Measurements from ENCODE around the gene IQCH. TPM values are rescaled to one million over a fixed set of nuclear protein-coding genes. Genes with fewer than 3 reads are reported as not detected.
A peak's percentile ranks its signal among the peaks of the same experiment; 100 is the strongest.

The IQCH gene
- total and polyA plus RNA-seq, 7 donors = 0.36 to 3.8 (median 1.4) TPM

DNA sequence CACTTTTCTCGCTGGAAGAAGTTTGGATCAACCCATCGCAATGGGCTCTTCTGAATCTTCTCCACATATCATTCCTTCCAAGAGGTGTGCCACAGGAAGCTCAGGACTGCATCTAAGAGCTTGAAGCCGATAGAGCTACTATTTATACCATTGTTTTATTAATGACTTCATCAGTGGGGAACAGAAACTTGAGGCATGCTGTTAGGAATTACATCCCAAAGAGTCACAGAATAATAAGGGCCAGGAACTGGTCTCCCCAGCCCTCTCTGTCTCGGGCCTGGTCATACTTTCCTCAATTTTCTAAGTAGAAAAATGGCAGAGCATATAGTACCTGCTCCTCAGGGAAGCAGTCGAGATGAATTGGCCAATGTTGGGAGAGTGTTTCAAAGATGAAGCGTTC, 249.5 kb downstream of the IQCH start:
- H3K27me3 ChIP-seq = no peaks in the 10 kb centered on the region
- intact Hi-C loops (cut with DNase I) = no loop called here
- 95 to 96% methylated on average over 6 of the region's 6 CpGs for WGBS, 2 donors

DNA sequence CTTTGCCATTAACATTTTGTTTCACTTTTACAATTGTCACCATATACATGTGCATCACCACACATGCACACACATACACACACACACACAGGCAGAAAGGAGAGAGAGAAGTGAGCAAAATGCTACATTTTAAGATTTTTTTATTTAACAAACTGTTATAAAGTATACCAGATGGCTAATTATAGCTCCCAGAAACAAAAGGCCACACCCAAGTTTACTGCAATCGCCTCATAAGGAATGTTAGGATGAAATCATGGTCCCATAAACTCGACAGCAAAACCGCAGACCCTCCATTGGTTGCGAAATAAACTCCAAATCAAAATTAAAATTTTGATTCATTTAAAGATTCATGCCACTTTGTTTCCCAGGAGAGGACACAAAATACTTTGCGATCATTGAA, 250.2 kb downstream of the IQCH start:
- TF ChIP-seq, protein P1, sequence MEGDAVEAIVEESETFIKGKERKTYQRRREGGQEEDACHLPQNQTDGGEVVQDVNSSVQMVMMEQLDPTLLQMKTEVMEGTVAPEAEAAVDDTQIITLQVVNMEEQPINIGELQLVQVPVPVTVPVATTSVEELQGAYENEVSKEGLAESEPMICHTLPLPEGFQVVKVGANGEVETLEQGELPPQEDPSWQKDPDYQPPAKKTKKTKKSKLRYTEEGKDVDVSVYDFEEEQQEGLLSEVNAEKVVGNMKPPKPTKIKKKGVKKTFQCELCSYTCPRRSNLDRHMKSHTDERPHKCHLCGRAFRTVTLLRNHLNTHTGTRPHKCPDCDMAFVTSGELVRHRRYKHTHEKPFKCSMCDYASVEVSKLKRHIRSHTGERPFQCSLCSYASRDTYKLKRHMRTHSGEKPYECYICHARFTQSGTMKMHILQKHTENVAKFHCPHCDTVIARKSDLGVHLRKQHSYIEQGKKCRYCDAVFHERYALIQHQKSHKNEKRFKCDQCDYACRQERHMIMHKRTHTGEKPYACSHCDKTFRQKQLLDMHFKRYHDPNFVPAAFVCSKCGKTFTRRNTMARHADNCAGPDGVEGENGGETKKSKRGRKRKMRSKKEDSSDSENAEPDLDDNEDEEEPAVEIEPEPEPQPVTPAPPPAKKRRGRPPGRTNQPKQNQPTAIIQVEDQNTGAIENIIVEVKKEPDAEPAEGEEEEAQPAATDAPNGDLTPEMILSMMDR (IDR thresholded peaks at IDR 0.05) = no peak
- no peak for TF ChIP-seq POLR2AphosphoS5 (IDR thresholded peaks at IDR 0.05)
- TF ChIP-seq POLR2A (IDR thresholded peaks at IDR 0.05) = no peak
- TF ChIP-seq EP300 (IDR thresholded peaks at IDR 0.05) = no peak
- no peak for DNase-seq
- intact Hi-C loops (cut with DNase I) = no loop called here
- Histone ChIP-seq H3K27ac (no peak overlapping the region), H3K4me3 (no peak overlapping the region), H3K9me3 (no peaks in the 10 kb centered on the region), H3K27me3 (no peaks in the 10 kb centered on the region), H3K36me3 (peaks cover 0 to 6% (median 0%) of the 10 kb centered on the region in 4 donors), H3K4me1 (no peaks in the 10 kb centered on the region)
- 38 to 73% methylated on average over 5 of the region's 5 CpGs for WGBS, 2 donors

More for the DNA sequence above, 249.5 kb downstream of the IQCH start:
- Histone ChIP-seq H3K4me3 (no peak overlapping the region), H3K36me3 (peaks cover 0 to 4% (median 0%) of the 10 kb centered on the region in 4 donors), H3K9me3 (no peaks in the 10 kb centered on the region), H3K4me1 (no peaks in the 10 kb centered on the region), H3K27ac (no peak overlapping the region)
- no peak for TF ChIP-seq EP300 (IDR thresholded peaks at IDR 0.05)
- TF ChIP-seq POLR2AphosphoS5 (IDR thresholded peaks at IDR 0.05) = no peak
- TF ChIP-seq, protein P1 (IDR thresholded peaks at IDR 0.05) = no peak
- no peak for TF ChIP-seq POLR2A (IDR thresholded peaks at IDR 0.05)
- no peak for DNase-seq

DNA sequence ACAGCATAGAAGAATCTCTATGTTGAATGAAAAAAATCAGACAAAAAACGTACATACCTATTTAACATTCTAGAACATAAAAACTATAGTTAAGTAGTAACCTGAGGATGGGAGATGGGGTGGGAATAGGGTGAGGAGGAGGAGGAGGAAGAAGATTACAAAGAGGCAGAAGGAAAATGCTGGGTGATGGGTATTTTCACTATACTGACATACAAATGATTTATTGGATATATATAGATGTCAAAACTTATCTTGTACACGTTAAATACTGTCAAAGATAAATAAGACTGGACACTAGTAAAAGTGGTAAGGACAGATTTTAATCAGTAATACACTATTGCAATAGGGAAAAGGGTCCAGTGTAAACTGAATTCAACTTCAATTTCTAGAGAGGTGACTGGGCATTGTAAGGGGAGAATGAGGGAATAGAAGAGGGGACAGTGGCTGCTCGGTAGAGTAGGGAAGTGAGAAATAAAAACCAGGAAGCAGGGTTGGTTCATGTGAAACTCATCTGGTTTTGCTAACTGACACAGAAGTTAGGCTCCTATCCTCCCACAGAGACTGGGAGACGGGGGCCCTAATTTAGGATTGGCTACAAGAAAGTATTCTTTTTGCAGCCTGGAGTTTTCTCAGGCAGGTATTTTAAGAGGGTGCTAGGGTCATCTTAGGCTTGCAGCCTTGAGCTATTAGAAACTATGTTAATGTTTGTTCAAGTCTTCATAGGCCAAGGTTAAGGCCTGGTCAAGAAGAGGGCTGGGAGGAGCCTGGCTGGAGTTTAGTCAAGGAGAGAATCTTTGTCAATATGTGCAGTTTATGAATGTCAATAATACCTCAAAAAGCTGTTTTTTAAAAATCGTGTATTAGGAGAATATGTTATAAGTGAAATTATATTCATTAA, 251.3 kb downstream of the IQCH start:
- no peaks in the 10 kb centered on the region for H3K27me3 ChIP-seq
- no peak for DNase-seq
- TF ChIP-seq EP300 (IDR thresholded peaks at IDR 0.05) (no peak), POLR2AphosphoS5 (IDR thresholded peaks at IDR 0.05) (no peak), POLR2A (IDR thresholded peaks at IDR 0.05) (no peak)
- TF ChIP-seq, protein P1 (IDR thresholded peaks at IDR 0.05) = no peak
- no peak overlapping the region for H3K4me3 ChIP-seq
- H3K4me1 ChIP-seq = no peaks in the 10 kb centered on the region
- no peaks in the 10 kb centered on the region for H3K9me3 ChIP-seq
- 66 to 68% methylated on average over 5 of the region's 5 CpGs for WGBS, 2 donors
- intact Hi-C loops (cut with DNase I) = no loop called here
- H3K36me3 ChIP-seq = peaks cover 0 to 17% (median 0%) of the 10 kb centered on the region in 4 donors
- no peak overlapping the region for H3K27ac ChIP-seq

DNA sequence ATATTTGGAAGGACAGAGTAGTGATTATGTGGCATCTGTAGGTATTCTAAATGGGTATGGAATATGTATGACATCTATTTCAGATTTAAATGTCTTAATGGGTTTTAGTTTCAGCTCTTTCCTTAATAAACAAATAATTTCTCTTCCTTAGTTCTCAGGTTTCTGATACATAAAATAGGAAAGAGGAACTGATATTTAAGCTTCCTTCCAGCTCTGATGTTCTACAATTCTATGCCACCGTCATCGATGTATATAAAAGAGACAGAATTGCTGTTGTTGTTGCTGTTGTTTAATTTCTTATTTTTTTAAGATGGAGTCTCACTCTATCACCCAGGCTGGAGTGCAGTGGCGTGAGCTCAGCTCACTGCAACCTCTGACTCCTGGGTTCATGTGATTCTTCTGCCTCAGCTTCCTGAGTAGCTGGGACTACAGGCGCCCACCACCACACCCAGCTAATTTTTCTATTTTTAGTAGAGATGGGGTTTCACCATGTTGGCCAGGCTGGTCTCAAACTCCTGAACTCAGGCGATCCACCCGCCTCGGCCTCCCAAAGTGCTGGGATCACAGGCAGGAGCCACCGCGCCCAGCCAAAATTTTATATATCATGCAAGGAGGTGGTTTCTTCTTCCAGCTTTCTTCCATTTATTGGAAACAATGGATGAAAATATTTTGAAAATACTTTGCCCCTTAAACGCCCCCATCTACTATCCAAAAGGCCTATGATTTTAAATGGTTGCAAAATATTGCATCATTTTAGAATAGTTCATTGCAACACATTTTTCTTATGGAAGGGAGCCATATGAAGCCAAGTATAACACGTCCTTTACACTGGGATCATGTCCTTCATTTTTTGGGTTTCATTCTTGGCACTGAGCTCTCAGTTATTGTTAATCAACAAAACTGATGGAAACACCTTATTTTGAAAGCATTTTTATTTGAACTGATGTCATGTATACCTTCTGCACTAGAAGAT, 252.5 kb downstream of the IQCH start:
- intact Hi-C loops (cut with DNase I) = no loop called here
- Histone ChIP-seq H3K27ac (no peak overlapping the region), H3K36me3 (peaks cover 0 to 26% (median 0%) of the 10 kb centered on the region in 4 donors), H3K9me3 (no peaks in the 10 kb centered on the region), H3K4me1 (no peaks in the 10 kb centered on the region), H3K27me3 (no peaks in the 10 kb centered on the region), H3K4me3 (no peak overlapping the region)
- 88 to 94% methylated on average over 11 of the region's 11 CpGs for WGBS, 2 donors
- no peak for DNase-seq
- TF ChIP-seq POLR2A (IDR thresholded peaks at IDR 0.05) (no peak), EP300 (IDR thresholded peaks at IDR 0.05) (no peak), POLR2AphosphoS5 (IDR thresholded peaks at IDR 0.05) (peak in 2 of 4 donors; percentile 12 to 20)
- TF ChIP-seq, protein P1 (IDR thresholded peaks at IDR 0.05) = no peak

Data from sigmoid colon (tissue), 7 donors.